H9 (cell line): ENCODE measurements around the gene ABCB11. TPM values are rescaled to one million over a fixed set of nuclear protein-coding genes. Genes with fewer than 3 reads are reported as not detected.

Experiments
- DNase-seq: peaks from one replicate; pipeline ENCODE4 v3.0.0-alpha.2; 2017
- H2AFZ ChIP-seq: one replicate; pipeline ENCODE4 v1.6.1; 2013; ENCODE audit warnings: mild to moderate bottlenecking, low read length, control low read depth, moderate library complexity
- H2AK5ac ChIP-seq: 2 replicates; pipeline ENCODE4 v1.6.1; 2013; ENCODE audit warnings: low read length, control low read depth, mixed read lengths; ENCODE audit not compliant: insufficient read length
- H2BK120ac ChIP-seq: one replicate; pipeline ENCODE4 v1.6.1; 2013; ENCODE audit warnings: low read depth, mild to moderate bottlenecking, low read length, control low read depth, inconsistent platforms; ENCODE audit not compliant: poor library complexity, severe bottlenecking
- H2BK12ac ChIP-seq: 2 replicates; pipeline ENCODE4 v1.6.1; 2013; ENCODE audit warnings: low read length, control low read depth, mixed read lengths, low read depth; ENCODE audit not compliant: insufficient read length
- H2BK15ac ChIP-seq: 2 replicates; pipeline ENCODE4 v1.6.1; 2013; ENCODE audit warnings: low read depth, low read length, control low read depth
- H2BK20ac ChIP-seq: one replicate; pipeline ENCODE4 v1.6.1; 2013; ENCODE audit warnings: low read depth, mild to moderate bottlenecking, low read length, control low read depth, inconsistent platforms; ENCODE audit not compliant: poor library complexity, severe bottlenecking
- H2BK5ac ChIP-seq: 2 replicates; pipeline ENCODE4 v1.6.1; 2013; ENCODE audit warnings: low read length, control low read depth, mixed read lengths; ENCODE audit not compliant: insufficient read length
- H3K14ac ChIP-seq: 2 replicates; pipeline ENCODE4 v1.6.1; 2013; ENCODE audit warnings: low read length, control low read depth; ENCODE audit not compliant: insufficient read depth
- H3K18ac ChIP-seq: 2 replicates; pipeline ENCODE4 v1.6.1; 2013; ENCODE audit warnings: low read depth, mild to moderate bottlenecking, mixed read lengths, low read length, control low read depth; ENCODE audit not compliant: insufficient read length
- H3K23ac ChIP-seq: 2 replicates; pipeline ENCODE4 v1.6.1; 2013; ENCODE audit warnings: low read length, control low read depth, mixed read lengths, low read depth; ENCODE audit not compliant: insufficient read length
- H3K23me2 ChIP-seq: 2 replicates; pipeline ENCODE4 v1.6.1; 2013; ENCODE audit warnings: low read depth, mild to moderate bottlenecking, mixed read lengths, low read length, control low read depth; ENCODE audit not compliant: insufficient read length, poor library complexity, severe bottlenecking
- H3K27ac ChIP-seq: 2 replicates; pipeline ENCODE4 v1.5.1; 2013; ENCODE audit warnings: low read length, control low read depth, mixed read lengths, low read depth; ENCODE audit not compliant: insufficient read length
- H3K27me3 ChIP-seq: 2 replicates; pipeline ENCODE4 v1.6.1; 2013; ENCODE audit warnings: low read length, control low read depth, inconsistent platforms; ENCODE audit not compliant: insufficient read depth
- H3K4ac ChIP-seq: 2 replicates; pipeline ENCODE4 v1.6.1; 2013; ENCODE audit warnings: low read depth, mild to moderate bottlenecking, control low read depth, inconsistent platforms, low read length, moderate library complexity
- H3K4me1 ChIP-seq: 2 replicates; pipeline ENCODE4 v1.6.1; 2013; ENCODE audit warnings: low read length, control low read depth, inconsistent platforms; ENCODE audit not compliant: insufficient read depth
- H3K4me2 ChIP-seq: 2 replicates; pipeline ENCODE4 v1.6.1; 2013; ENCODE audit warnings: low read length, control low read depth, mixed read lengths; ENCODE audit not compliant: insufficient read length, insufficient read depth
- H3K56ac ChIP-seq: 2 replicates; pipeline ENCODE4 v1.6.1; 2013; ENCODE audit warnings: low read depth, mild to moderate bottlenecking, mixed read lengths, low read length, control low read depth; ENCODE audit not compliant: insufficient read length
- H3K79me1 ChIP-seq: 2 replicates; pipeline ENCODE4 v1.6.1; 2013; ENCODE audit warnings: low read depth, mild to moderate bottlenecking, moderate library complexity, low read length, control low read depth, inconsistent platforms; ENCODE audit not compliant: insufficient read depth, poor library complexity, severe bottlenecking
- H3K79me2 ChIP-seq: 2 replicates; pipeline ENCODE4 v1.6.1; 2013; ENCODE audit warnings: low read length, control low read depth, inconsistent platforms; ENCODE audit not compliant: insufficient read depth
- H3K9ac ChIP-seq: 2 replicates; pipeline ENCODE4 v1.6.1; 2013; ENCODE audit warnings: low read length, control low read depth, mixed read lengths; ENCODE audit not compliant: insufficient read length; ENCODE audit errors: extremely low read depth
- H3K9me3 ChIP-seq: one replicate; pipeline ENCODE4 v1.6.1; 2013; ENCODE audit warnings: low read depth, low read length, inconsistent platforms; ENCODE audit not compliant: control insufficient read depth
- H3T11ph ChIP-seq: one replicate; pipeline ENCODE4 v1.6.1; 2013; ENCODE audit warnings: mild to moderate bottlenecking, low read length, control low read depth, inconsistent platforms
- H4K20me1 ChIP-seq: one replicate; pipeline ENCODE4 v1.6.1; 2013; ENCODE audit not compliant: control insufficient read depth, insufficient read length, insufficient read depth
- H4K5ac ChIP-seq: 2 replicates; pipeline ENCODE4 v1.6.1; 2013; ENCODE audit warnings: low read depth, mild to moderate bottlenecking, mixed read lengths, low read length, control low read depth; ENCODE audit not compliant: insufficient read length
- H4K8ac ChIP-seq: replicated peaks from 2 replicates; pipeline ENCODE4 v1.6.1; 2013; ENCODE audit warnings: low read length, control low read depth, mixed read lengths, low read depth; ENCODE audit not compliant: insufficient read length
- H4K91ac ChIP-seq: 2 replicates; pipeline ENCODE4 v1.6.1; 2013; ENCODE audit warnings: low read depth, mild to moderate bottlenecking, moderate library complexity, mixed read lengths, low read length, control low read depth; ENCODE audit not compliant: insufficient read length
- H3K27ac Mint-ChIP-seq, 3 experiments: 2 replicates in 2 of 3; 3 replicates in 1 of 3; pipeline ENCODE4 v1.8.0; 2020 to 2021; ENCODE audit warnings: mixed read lengths in 3 of 3, mild to moderate bottlenecking in 1 of 3, moderate library complexity in 1 of 3
- H3K27me3 Mint-ChIP-seq: 2 replicates; pipeline ENCODE4 v1.8.0; 2021; ENCODE audit warnings: low read depth, mild to moderate bottlenecking, moderate library complexity, mixed read lengths
- H3K36me3 Mint-ChIP-seq, 3 experiments: 2 replicates in 2 of 3; 3 replicates in 1 of 3; pipeline ENCODE4 v1.8.0; 2020 to 2021; ENCODE audit warnings: low read depth in 3 of 3, mixed read lengths in 3 of 3; ENCODE audit not compliant: insufficient read depth in 1 of 3
- H3K4me1 Mint-ChIP-seq, 2 experiments: 2 replicates each; pipeline ENCODE4 v1.8.0; 2020; ENCODE audit warnings: mixed read lengths in 2 of 2
- H3K4me3 Mint-ChIP-seq, 2 experiments: 2 replicates in 1 of 2; 3 replicates in 1 of 2; pipeline ENCODE4 v1.8.0; 2020 to 2021; ENCODE audit warnings: mild to moderate bottlenecking in 2 of 2, mixed read lengths in 2 of 2, moderate library complexity in 1 of 2
- H3K9me3 Mint-ChIP-seq, 2 experiments: 2 replicates in 1 of 2; 3 replicates in 1 of 2; pipeline ENCODE4 v1.8.0; 2020; ENCODE audit warnings: mild to moderate bottlenecking in 2 of 2, mixed read lengths in 2 of 2, moderate library complexity in 1 of 2
- WGBS: extraction: QIAGEN DNeasy Blood & Tissue Kit; methylation state at CpG from one replicate; pipeline ENCODE4 v1.1.7; 2013; ENCODE audit warnings: missing lambda C conversion rate, low lambda C conversion rate, mixed read lengths; ENCODE audit not compliant: insufficient read length; ENCODE audit errors: extremely low coverage; 5-methylcytosine and 5-hydroxymethylcytosine counted together
- total RNA-seq: library from RNA; stranded (reverse); gene quantifications from 2 replicates; pipeline ENCODE4 v1.2.1, GENCODE V29; 2021
- TF ChIP-seq, protein P1 (sequence below): fragments of 200-600 bp; sonication (generic); conservative IDR thresholded peaks from 3 replicates; pipeline ENCODE4 v1.8.0; 2021; ENCODE audit warnings: antibody characterized with exemption, mild to moderate bottlenecking

Gene ABCB11
- total RNA-seq, 1 experiment from 2014 or later, result not detected

DNA sequence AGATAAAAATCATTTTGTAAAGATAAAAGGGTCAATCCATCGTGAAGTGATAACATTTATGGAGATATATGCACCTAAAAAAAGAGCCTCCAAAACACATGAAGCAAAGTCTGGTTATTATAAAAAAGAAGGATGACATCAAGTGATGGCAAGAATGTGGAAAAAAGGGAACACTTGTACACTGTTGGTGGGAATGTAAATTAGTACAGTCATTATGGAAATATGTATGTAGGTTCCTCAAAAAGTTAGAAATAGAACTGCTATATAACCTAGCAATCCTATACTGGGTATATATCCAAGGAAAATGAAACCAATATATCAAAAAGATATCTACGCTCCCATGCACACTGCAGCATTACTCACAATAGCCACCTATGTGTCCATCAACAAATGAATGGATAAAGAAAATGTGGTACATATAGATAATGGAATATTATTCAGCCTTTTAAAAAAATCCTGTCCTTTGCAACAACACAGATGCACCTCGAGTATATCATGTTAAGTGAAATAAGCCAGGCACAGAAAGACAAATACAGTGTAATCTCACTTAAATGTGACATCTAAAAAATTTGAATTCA is 28.9 kb downstream of the ABCB11 start:
- Mint-ChIP-seq H3K9me3 (no peaks in the 10 kb centered on the region), H3K36me3 (no peaks in the 10 kb centered on the region), H3K4me1 (peaks cover 3 to 9% of the 10 kb centered on the region in 2 experiments; a peak in 3 of 4 replicates), H3K27me3 (no peaks in the 10 kb centered on the region), H3K27ac (no peak overlapping the region), H3K4me3 (no peak overlapping the region)
- no peak overlapping the region for H2AFZ ChIP-seq
- no peak overlapping the region for H3K14ac ChIP-seq
- no peaks in the 10 kb centered on the region for H3K23me2 ChIP-seq
- H3K4ac ChIP-seq, result no peak overlapping the region
- H3T11ph ChIP-seq, result no peak overlapping the region
- H3K4me2 ChIP-seq, result no peak overlapping the region
- no peak overlapping the region for H4K91ac ChIP-seq
- no peak overlapping the region for H4K5ac ChIP-seq
- WGBS, result no CpG with 5 or more reads among the region's 3 CpGs
- H2BK20ac ChIP-seq, result no peak overlapping the region
- no peak overlapping the region for H3K56ac ChIP-seq
- no peak for DNase-seq
- no peak overlapping the region for H3K23ac ChIP-seq
- no peaks in the 10 kb centered on the region for H4K20me1 ChIP-seq
- no peak overlapping the region for H2AK5ac ChIP-seq
- no peak overlapping the region for H3K18ac ChIP-seq
- H2BK12ac ChIP-seq, result no peak overlapping the region
- H2BK15ac ChIP-seq, result no peak overlapping the region
- no peak overlapping the region for H4K8ac ChIP-seq
- no peak overlapping the region for H3K9ac ChIP-seq
- no peaks in the 10 kb centered on the region for H3K9me3 ChIP-seq
- H3K4me1 ChIP-seq, result no peaks in the 10 kb centered on the region
- no peaks in the 10 kb centered on the region for H3K27me3 ChIP-seq
- H2BK5ac ChIP-seq, result no peak overlapping the region
- H2BK120ac ChIP-seq, result no peak overlapping the region
- no peaks in the 10 kb centered on the region for H3K79me2 ChIP-seq
- H3K79me1 ChIP-seq, result no peaks in the 10 kb centered on the region
- TF ChIP-seq, protein P1, sequence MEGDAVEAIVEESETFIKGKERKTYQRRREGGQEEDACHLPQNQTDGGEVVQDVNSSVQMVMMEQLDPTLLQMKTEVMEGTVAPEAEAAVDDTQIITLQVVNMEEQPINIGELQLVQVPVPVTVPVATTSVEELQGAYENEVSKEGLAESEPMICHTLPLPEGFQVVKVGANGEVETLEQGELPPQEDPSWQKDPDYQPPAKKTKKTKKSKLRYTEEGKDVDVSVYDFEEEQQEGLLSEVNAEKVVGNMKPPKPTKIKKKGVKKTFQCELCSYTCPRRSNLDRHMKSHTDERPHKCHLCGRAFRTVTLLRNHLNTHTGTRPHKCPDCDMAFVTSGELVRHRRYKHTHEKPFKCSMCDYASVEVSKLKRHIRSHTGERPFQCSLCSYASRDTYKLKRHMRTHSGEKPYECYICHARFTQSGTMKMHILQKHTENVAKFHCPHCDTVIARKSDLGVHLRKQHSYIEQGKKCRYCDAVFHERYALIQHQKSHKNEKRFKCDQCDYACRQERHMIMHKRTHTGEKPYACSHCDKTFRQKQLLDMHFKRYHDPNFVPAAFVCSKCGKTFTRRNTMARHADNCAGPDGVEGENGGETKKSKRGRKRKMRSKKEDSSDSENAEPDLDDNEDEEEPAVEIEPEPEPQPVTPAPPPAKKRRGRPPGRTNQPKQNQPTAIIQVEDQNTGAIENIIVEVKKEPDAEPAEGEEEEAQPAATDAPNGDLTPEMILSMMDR, result no peak
- H3K27ac ChIP-seq, result no peak overlapping the region
